HG02870 (cell line): ENCODE results near the gene ZFR2.

ENCODE experiments used
- ATAC-seq: cut with Tn5 transposase; IDR thresholded peaks from one replicate; pipeline ENCODE4 v1.9.1; 2021; ENCODE audit warnings: mild to moderate bottlenecking, moderate library complexity; ENCODE audit not compliant: unreplicated experiment

ZFR2 gene

DNA sequence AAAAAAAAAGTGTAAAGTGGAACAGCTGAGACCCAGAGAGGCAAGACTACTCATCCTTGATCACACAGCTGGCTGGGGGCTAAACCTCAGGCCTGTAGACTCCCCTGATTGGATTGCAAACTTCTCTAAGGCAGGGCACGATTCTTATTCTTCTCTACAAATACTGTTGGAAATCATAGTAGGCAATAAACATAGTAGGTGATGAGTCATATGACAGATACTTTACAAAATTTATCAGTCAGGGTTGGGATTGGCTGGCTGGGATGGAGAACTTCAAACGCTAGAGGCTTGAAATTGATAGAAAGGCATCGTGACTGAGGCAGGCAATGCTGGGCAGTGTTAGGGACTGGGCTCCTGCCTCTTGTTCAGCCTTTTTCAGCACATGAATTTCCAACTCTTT lies 76.7 kb downstream of the ZFR2 start:
- ATAC-seq: no peak

DNA sequence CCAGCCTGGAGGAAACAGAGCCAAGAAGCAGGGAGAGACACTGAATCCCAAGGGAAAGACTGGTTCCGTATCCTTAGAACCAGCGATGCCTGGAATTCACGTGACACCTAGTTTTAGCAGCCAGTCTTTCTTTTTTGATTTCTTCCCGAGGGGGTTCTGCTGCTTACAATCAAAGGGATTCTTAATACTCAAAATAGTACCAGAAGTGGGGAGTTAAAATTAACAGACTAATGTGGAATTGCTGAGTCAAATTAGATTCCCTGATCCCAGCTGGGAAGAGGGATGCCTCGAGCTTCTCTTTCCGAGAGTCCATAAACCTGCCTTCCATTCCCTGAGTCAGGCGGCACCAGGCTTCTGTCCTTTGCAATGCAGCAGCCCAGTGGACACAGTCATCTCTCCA lies 77.9 kb downstream of the ZFR2 start:
- ATAC-seq: no peak

DNA sequence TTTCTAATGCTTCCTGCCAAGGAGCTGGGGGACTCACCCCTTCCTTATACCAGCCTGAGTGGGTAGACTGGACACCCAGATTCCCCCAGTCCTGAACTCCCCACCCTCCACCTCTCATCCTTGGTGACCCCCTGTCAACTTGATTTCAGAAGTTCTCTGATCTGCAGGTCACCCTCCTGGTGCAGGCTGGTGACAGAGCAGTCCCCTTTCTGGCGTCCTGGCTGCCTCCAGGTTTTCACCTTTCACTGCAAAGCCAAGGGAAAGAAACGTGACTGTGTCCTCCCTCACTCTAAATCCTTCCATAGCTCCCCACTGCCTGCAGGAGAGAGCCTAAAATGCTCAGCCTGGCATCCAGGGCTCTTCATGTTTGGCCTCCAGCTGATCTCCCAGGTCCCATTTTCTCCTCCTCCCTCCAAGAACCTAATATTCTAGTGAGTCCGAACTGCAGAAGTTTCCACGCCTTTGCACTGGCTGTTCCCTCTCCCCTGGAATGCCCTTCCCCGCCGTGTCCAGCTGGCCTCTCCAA lies 78.6 kb downstream of the ZFR2 start:
- ATAC-seq: no peak

DNA sequence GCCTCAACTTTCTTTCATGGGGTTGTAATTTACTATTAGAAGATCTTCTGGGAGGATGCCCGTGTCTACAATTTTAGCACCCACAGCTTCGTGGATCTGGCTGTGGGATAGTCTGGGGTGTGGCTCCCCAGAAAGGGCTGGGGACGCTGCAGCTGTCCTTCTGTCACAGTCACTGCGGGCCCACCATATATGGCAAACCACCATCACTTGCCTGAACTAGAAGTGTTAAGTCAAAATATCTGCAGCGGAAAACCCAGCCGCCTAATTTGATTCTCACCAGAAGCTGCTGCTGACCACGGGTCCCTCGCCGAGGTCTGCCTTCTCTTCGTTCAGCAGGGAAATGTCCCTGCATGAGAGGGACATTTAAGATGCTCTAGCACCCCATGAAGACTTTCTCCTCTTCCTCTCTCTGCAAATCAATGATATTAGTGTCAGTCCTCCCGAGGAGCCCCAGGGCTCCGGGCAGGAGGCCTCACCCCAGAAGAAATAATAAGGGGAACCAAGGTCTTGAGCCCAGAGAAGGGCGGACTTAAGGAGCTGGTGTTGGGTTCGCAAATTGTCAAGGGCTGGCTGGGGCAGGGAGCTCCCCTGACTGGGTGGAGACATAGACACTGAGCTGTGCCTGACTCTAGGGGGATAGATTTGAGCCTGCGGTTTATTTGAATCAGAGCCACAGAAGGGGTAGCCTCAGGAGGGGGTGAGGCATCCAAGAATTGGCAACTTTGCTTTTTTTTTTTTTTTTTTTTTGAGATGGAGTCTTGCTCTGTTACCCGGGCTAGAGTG lies 79.7 kb downstream of the ZFR2 start:
- no peak for ATAC-seq

DNA sequence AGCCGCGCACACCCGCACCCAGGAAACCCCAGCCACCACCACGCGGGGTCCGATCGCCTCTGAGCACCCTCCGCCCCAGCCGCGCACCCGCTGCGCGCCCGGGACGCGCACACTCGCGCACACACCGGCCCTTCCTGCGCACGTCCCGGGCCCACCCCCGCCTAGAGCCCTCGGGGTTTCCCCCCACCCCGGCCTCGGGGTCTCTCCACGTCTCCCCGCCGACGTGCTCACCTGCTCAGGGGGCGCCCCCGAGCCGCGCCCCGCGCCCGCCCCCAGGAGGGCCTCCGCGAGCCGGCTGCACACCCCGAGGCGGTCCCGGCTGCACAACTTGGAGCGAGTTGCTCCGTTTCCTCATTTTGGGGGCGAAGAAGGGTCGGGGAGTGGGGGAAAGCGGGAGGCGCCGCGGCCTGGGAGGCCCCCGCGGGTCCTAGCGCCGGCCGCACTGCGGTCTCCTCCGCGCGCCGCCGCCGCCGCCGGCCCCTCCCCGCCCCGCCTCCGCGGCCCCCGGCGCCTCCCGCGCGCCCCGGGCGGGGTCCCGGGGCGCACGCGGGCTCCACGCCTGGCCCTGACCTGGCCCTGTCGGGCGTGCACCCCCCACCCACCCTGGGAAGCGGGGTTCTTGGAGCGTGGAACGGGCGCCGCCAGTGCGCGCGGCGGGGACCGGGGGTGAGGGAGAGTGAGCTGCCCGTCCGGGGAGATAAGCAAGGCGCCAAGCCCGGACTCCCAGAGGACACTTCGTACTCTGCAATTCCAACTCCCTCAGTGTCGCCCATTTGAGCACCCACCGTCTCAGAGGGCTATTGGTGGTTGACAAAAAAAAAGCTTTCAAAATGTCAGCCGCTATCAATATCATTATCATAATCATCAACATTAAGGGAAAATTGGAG lies 82.7 kb downstream of the ZFR2 start, which contains the start of gene MATK:
MATK (minus strand) TSS at position 444 of the 887 bp plus-strand sequence. CDS start 1,246 bp downstream, outside the sequence.
- ATAC-seq: no peak

DNA sequence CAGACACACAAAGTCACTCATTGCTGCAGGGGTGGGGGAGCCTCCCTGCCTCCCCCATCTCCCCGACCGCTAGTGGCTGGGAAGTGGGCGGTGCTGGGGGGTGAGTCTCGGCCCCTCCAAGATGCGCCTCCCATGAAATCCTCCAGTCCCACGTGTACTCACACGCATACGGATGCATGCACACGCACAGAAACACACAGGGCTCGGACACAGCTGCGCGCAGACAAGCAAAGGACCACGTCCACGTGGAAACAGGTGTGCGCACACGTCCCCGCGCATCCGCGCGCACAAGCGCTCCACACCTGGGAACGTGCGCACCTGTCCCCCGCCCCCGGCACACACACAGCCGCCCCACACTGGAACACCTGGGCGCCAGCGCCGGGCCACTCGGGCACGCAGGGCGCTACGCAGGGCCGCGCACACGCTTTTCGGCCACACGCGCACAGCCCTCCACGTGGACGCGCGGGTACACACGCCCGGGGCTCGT lies 83.3 kb downstream of the ZFR2 start:
- no peak for ATAC-seq

DNA sequence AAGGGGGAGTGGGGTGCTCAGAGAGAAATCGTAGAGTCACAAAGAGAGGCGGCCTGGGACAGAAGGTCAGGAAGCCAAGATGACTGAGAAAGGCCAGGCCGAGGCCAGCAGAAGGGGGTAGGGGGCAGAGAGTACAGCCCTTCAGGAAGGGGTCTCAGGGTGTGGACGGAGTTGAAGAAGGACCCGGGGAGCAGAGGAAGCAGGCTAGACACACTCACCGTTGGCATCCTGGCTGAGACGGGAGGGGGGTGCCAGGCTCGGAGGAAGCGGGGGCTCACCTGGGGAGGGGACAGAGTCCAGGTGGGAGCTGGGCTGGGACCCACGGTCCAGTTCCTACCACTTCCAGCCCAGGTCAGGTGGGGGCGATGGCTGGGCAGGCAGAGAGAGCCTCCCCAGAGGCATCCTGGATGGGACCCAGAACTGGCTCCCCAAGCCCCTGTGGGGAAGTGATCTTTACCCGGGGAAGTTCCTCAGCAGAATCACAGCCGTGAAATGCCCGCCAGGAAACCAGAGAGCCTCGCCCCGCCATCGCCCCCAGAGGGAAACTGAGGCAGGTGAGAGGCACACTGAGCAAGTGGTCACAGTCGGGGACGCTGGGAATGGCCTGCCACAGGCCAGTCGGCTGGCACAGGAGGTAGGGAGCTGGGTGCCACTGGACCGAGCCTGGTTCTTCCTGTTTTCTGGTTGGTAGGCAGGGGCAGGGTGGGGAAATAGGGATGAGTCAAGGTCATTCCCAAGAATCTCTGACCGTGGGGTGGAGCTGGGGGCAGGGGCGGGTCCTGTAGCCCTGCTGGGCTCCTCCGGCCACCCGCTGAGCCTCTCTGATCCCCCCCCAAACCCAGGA lies 84.0 kb downstream of the ZFR2 start:
- ATAC-seq: no peak

DNA sequence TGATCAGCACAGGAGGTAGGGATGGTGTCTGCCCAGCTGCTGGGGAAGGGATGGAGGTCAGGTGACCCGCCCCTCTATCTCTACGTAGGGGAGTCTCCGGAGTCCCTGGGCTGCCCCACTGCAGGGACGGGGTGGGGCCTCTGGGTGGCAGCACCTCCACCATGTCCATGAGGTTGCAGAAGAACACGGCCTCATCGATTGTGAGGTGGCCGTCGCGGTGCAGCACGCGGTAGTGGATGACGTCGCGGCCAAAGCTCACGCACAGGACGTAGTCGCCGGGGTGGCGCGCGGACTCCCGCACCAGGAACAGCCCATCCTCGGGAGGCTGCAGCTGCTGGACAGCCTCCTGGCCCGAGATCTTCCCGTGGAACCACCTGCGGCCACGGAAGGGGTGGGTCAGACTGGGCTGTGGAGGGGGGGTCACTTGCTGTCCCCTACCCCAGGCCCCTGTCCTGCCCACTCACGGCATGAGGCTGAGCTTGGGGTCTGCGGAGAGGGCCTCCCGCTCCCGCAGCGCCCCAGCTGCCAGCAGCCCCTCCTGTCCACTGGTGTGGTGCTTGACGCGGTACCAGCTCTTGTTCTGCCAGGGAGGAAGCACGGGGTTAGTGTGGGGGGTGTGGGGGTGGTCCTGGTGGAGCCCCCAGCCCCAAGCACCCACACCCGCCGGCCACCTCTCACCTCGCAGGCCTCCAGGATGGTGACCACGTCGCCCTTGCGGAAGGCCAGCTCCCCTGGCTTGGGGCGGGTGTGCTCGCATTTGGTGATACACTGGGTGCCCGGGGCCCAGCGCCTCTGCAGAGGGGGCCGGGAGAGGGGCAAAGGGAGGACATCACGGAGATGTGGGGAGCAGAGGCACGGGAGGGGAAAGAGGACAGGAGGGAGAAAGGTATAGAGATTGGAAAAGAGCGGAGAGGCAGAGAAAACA lies 84.9 kb downstream of the ZFR2 start:
- no peak for ATAC-seq

DNA sequence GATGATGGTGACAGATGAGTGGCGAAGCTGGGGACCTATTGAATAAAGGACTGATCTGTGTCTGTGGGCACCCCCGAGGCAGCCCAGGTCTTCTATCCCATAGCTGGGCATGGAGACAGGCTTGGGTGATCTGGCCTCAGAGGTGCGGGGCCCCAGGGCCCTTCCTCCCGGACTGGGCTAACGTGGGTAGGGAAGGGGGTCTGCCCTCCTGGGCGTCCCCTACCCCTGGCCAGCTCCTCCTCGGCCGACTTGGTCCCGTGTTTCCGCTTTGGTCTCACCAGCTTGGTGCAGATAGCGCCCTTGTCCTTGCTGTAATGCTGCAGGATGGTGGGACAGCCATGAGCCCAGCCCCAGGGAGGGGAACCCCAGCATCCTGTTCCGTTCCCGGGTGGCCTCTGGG lies 85.9 kb downstream of the ZFR2 start:
- no peak for ATAC-seq

DNA sequence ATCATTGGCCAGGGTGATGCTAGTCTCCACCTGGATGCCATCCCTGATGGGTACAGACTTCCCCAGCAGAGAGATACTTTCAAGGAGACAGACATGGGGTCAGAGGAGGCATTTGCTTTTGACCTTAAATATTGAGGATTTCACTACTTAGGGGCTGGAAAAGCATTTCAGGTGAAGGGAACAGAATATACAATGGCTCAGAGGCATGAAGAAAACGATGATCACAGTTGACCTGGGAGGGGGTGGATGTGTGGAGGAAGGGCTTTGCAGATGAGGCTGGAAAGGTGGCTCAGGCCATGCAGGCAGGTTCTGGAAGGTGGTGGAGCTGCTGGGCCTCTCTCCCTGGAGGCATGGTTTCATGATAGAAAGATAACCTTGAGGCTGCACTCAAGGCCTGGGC lies 86.5 kb downstream of the ZFR2 start:
- ATAC-seq: no peak

DNA sequence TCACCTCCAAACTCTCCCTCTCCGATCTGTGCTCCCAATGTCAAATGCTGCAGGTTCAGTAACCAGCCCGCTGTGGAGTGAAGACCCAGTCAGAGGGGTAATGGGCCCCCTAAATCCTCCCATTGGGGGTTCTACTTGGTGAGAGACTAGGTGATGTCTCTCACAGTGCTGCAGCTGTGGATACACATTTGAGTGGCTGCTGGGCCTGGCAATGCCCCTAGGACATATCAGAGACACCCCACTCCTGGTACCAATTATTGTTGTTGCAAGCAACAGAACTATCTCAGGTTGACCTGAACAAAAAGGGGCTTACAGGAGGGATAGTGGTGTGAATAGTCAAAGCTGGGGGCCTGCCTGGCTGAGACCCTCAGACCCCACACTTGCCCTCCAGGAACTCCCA lies 87.2 kb downstream of the ZFR2 start:
- ATAC-seq: no peak

DNA sequence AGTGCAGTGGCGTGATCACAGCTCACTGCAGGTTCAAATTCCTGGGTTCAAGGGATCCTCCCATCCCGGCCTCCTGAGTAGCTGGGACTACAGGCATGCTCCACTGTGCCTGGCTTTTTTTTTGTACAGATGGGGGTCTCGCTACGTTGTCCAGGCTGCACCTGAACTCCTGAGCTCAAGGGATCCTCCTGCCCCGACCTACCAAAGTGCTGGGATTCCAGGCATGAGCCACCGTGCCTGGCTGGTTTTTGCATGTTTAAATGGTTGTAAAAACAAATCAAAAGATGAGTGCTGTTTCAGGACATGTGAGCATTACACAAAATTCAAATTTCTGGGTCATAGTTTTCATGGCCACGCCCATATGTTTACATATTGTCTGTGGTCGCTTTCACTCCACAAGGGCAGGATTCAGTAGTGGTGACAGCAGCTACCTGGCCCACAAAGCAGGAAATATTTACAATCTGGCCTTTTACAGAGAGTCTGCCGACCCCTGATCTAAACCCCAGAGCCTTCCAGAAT lies 88.0 kb downstream of the ZFR2 start:
- ATAC-seq: no peak

DNA sequence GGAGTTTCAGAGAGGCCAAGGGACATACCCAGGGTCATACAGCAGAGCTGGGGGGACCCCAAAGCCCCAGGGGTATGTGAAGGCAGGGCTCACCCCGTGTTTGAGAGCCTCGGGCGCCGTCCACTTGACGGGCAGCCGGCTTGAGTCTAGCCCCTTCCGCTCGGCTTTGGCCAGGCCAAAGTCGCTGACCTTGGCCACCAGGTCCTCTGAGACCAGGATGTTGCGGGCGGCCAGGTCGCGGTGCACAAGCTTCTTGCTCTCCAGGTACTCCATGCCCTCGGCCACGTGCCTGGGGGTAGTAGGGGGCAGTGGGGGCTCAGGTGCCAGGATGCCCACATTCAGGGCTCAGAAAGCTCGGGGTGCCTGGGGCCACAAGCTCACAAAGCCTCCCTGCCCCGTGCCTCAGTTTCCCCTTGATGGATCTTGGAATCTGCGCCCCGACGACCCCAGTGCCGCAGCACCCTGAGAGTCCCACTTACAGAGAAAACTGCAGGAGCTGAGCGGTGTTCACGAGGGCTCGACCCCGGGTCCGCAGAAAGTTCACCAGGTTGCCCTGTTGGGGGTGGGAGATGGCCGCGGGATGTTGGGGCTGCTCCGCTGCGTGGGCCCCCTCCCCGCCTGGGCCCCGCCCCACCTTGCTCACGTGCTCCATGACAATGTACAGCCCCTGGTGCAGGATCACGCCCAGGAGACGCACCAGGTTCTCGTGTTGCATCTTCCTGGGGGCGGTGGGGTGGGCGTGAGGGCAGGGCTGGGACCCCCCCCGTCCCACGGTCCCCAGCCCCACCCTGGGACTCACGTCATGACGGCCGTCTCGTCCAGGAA lies 89.7 kb downstream of the ZFR2 start:
- no peak for ATAC-seq

DNA sequence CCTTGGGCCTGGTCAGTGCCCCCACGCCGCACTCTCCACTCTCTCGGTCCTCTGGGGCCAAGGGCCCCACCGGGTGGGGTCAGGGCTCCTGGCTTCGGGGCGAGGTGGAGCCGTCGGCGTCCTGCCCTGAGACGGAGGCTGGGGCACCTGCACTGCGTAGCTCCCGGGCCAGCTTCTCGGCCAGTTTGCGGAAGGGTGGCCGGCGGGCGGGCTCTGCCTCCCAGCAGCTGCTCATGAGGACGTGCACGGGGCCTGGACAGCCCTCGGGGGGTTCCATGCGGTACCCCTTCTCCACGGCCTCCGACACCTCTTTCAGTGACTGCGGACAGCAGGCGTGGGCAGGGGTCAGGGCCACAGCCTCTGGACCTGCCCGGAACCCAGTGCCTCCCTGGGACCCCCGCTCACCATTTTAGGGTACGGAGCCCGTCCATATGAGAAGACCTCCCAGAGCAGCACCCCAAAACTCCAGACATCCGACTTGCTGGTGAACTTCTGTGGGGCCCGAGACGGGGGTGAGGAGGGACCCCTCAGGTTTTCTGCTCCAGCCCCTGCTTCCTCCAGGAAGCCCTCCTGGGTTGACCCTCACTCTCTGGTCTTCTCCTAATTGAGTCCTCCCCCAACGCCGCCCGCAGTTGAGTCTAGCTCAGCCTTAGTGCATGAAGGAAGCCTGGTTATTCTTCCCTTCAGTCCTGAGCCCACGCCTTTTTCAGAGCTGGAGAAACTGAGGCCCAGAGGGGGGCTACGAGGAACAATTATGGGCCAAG lies 90.6 kb downstream of the ZFR2 start:
- ATAC-seq: no peak

DNA sequence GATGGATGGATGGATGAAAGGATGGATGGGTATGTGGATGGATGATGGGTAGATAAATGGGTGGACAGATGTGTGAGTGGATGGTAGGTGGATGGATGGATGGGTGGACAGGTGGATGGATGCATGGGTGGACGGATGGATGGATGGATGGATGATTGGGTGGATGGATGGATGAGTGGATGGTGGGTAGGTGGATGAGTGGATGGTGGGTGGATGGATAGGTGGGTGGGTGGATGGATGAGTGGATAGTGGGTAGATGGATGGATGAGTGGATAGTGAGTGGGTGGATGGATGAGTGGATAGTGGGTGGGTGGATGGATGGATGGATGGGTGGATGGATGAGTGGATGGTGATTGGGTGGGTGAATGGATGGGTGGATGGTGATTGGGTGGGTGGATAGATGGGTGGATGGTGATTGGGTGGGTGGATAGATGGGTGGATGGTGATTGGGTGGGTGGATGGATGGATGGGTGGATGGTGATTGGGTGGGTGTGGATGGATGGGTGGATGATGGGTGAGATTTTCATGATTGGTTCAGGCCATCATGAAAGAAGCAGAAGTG lies 92.3 kb downstream of the ZFR2 start:
- no peak for ATAC-seq

DNA sequence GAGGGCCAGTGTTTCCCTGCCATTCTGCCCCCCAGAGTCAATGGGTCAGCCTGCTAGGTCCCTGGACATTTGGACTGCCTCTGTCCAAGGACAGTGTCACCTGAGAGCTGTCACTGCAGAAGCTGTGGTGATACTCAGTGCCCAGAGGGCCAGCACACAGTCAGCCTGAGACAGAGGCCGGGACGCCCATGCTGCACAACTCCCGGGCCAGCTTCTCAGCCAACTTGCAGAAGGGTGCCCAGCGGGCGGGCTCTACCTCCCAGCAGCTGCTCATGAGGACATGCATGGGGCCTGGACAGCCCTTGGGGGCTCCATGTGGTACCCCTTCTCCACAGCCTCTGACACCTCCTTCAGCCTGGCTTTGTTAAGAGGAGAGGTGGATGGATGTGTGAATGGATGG lies 93.0 kb downstream of the ZFR2 start:
- ATAC-seq: no peak

DNA sequence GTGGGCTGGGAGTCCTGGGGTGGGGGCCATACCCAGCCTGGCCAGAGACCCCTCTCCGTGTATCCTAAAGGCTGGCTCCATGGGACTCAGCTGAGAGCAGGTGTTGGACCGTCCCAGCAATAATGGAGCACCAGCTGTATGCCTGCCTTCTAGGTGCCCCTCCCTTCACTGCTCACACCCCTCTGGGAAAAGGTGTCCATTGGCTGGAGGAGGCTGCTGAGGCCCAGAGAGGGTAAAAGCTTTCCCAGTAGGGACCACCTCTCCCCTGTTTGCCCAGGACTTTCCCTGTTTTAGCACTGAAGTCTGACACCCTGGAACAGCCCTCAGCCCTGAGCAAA lies 93.5 kb downstream of the ZFR2 start:
- ATAC-seq: no peak
